ENCODE results near the gene NDOR1.

- TF ChIP-seq CTCF (IDR thresholded peaks at IDR 0.05; ENCODE audit: insufficient read depth, low read length) (no peak), SPI1 (IDR thresholded peaks at IDR 0.05; ENCODE audit: borderline replicate concordance, low read depth) (no peak), GABPA (IDR thresholded peaks at IDR 0.05; ENCODE audit: low read depth) (no peak), POLR2AphosphoS5 (IDR thresholded peaks at IDR 0.05; ENCODE audit: low read depth) (no peak)
- TF ChIP-seq, protein P1, sequence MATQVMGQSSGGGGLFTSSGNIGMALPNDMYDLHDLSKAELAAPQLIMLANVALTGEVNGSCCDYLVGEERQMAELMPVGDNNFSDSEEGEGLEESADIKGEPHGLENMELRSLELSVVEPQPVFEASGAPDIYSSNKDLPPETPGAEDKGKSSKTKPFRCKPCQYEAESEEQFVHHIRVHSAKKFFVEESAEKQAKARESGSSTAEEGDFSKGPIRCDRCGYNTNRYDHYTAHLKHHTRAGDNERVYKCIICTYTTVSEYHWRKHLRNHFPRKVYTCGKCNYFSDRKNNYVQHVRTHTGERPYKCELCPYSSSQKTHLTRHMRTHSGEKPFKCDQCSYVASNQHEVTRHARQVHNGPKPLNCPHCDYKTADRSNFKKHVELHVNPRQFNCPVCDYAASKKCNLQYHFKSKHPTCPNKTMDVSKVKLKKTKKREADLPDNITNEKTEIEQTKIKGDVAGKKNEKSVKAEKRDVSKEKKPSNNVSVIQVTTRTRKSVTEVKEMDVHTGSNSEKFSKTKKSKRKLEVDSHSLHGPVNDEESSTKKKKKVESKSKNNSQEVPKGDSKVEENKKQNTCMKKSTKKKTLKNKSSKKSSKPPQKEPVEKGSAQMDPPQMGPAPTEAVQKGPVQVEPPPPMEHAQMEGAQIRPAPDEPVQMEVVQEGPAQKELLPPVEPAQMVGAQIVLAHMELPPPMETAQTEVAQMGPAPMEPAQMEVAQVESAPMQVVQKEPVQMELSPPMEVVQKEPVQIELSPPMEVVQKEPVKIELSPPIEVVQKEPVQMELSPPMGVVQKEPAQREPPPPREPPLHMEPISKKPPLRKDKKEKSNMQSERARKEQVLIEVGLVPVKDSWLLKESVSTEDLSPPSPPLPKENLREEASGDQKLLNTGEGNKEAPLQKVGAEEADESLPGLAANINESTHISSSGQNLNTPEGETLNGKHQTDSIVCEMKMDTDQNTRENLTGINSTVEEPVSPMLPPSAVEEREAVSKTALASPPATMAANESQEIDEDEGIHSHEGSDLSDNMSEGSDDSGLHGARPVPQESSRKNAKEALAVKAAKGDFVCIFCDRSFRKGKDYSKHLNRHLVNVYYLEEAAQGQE (IDR thresholded peaks at IDR 0.05; ENCODE audit: insufficient replicate concordance, low read depth), result no peak
These were observed 18.1 kb upstream of the NDOR1 start for GRCh38 chr9:137187386-137187785.

Measured in HL-60 (cell line).